ENCODE data around the gene C1QB.

DNA sequence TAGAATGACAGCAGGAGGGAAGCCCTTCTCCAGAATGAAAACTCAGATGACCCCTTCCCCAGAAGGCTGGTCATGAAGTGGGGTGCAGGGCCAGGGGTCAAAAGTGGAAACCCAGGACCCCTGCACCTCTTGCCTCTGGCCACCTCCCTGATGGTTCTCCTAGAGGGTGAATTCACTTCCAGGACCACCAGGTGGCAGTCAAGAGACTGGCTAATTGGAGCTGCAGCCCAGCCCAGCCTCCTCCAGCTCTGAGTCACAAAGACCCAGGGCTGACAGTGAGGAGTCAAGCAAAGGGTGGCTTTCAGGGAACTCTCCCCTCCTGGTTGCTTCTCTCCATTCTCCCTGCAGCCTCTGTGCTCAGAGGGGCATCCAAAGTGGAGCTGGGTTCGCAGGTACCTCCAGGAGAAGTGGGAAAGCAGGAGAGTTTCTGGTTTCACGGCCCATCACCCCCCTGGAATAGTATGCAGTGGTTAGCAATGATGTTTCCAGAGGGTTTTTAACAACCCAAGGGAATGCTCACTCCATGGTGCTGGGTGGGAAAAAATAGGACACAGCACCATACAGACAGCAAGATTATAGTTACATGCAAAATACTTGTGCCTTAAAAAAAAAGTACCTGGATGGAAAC, 51.5 kb downstream of the C1QB start:
- TF ChIP-seq, protein P1, sequence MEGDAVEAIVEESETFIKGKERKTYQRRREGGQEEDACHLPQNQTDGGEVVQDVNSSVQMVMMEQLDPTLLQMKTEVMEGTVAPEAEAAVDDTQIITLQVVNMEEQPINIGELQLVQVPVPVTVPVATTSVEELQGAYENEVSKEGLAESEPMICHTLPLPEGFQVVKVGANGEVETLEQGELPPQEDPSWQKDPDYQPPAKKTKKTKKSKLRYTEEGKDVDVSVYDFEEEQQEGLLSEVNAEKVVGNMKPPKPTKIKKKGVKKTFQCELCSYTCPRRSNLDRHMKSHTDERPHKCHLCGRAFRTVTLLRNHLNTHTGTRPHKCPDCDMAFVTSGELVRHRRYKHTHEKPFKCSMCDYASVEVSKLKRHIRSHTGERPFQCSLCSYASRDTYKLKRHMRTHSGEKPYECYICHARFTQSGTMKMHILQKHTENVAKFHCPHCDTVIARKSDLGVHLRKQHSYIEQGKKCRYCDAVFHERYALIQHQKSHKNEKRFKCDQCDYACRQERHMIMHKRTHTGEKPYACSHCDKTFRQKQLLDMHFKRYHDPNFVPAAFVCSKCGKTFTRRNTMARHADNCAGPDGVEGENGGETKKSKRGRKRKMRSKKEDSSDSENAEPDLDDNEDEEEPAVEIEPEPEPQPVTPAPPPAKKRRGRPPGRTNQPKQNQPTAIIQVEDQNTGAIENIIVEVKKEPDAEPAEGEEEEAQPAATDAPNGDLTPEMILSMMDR (IDR thresholded peaks at IDR 0.05): peak; percentile 88
- TF ChIP-seq GATA2 (CRISPR knock-in tag; IDR thresholded peaks at IDR 0.05) (no peak), POLR2AphosphoS5 (IDR thresholded peaks at IDR 0.05; ENCODE audit: low read depth, low read length) (no peak), EZH2phosphoT487 (IDR thresholded peaks at IDR 0.05; ENCODE audit: borderline replicate concordance, low read depth) (no peak), TAF1 (IDR thresholded peaks at IDR 0.05; ENCODE audit: borderline replicate concordance, low read depth, low read length) (no peak), SMC3 (IDR thresholded peaks at IDR 0.05; ENCODE audit: low read depth, low read length) (peak; percentile 95), SIN3A (IDR thresholded peaks at IDR 0.05; ENCODE audit: borderline replicate concordance, low read depth, low read length) (no peak), YY1 (IDR thresholded peaks at IDR 0.05; ENCODE audit: low read depth) (no peak), GABPA (IDR thresholded peaks at IDR 0.05; ENCODE audit: low read depth) (no peak), TEAD4 (IDR thresholded peaks at IDR 0.05; ENCODE audit: borderline replicate concordance, insufficient read depth) (no peak), MXI1 (IDR thresholded peaks at IDR 0.05; ENCODE audit: low read depth, low read length) (no peak)
- TF ChIP-seq, protein P2, sequence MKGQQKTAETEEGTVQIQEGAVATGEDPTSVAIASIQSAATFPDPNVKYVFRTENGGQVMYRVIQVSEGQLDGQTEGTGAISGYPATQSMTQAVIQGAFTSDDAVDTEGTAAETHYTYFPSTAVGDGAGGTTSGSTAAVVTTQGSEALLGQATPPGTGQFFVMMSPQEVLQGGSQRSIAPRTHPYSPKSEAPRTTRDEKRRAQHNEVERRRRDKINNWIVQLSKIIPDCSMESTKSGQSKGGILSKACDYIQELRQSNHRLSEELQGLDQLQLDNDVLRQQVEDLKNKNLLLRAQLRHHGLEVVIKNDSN (IDR thresholded peaks at IDR 0.05; ENCODE audit: borderline replicate concordance, low read depth): no peak
- TF ChIP-seq, protein P3, sequence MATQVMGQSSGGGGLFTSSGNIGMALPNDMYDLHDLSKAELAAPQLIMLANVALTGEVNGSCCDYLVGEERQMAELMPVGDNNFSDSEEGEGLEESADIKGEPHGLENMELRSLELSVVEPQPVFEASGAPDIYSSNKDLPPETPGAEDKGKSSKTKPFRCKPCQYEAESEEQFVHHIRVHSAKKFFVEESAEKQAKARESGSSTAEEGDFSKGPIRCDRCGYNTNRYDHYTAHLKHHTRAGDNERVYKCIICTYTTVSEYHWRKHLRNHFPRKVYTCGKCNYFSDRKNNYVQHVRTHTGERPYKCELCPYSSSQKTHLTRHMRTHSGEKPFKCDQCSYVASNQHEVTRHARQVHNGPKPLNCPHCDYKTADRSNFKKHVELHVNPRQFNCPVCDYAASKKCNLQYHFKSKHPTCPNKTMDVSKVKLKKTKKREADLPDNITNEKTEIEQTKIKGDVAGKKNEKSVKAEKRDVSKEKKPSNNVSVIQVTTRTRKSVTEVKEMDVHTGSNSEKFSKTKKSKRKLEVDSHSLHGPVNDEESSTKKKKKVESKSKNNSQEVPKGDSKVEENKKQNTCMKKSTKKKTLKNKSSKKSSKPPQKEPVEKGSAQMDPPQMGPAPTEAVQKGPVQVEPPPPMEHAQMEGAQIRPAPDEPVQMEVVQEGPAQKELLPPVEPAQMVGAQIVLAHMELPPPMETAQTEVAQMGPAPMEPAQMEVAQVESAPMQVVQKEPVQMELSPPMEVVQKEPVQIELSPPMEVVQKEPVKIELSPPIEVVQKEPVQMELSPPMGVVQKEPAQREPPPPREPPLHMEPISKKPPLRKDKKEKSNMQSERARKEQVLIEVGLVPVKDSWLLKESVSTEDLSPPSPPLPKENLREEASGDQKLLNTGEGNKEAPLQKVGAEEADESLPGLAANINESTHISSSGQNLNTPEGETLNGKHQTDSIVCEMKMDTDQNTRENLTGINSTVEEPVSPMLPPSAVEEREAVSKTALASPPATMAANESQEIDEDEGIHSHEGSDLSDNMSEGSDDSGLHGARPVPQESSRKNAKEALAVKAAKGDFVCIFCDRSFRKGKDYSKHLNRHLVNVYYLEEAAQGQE (IDR thresholded peaks at IDR 0.05; ENCODE audit: low read depth, low read length): no peak
- TF ChIP-seq, protein P4, sequence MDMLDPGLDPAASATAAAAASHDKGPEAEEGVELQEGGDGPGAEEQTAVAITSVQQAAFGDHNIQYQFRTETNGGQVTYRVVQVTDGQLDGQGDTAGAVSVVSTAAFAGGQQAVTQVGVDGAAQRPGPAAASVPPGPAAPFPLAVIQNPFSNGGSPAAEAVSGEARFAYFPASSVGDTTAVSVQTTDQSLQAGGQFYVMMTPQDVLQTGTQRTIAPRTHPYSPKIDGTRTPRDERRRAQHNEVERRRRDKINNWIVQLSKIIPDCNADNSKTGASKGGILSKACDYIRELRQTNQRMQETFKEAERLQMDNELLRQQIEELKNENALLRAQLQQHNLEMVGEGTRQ (IDR thresholded peaks at IDR 0.05; ENCODE audit: borderline replicate concordance, low read depth, low read length): no peak

All from SK-N-SH (cell line).